Calu3 (cell line): ENCODE results near the gene HIBCH. TPM values are rescaled to one million over a fixed set of nuclear protein-coding genes. Genes with fewer than 3 reads are reported as not detected.

Source experiments
- BruUV-seq: library from RNA; stranded (reverse); fragments of 400-500 nt; replicated peaks from 2 replicates; lab custom pipeline; 2021; lab: Mats Ljungman, UMichigan
- CTCF ChIA-PET: fragments of 300-600 bp; sonication (Branson Sonifier 250); formaldehyde crosslinking; loops from one replicate; lab custom pipeline; 2022; ENCODE audit warnings: antibody characterized with exemption; lab: Charles Lee
- DNase-seq: peaks from one replicate; pipeline ENCODE4 v3.0.0; 2022
- H3K27ac Mint-ChIP-seq: one replicate; pipeline ENCODE4 v1.8.0; 2022; ENCODE audit warnings: mixed read lengths; ENCODE audit not compliant: unreplicated experiment
- H3K27me3 Mint-ChIP-seq: one replicate; pipeline ENCODE4 v1.8.0; 2022; ENCODE audit warnings: mixed read lengths; ENCODE audit not compliant: unreplicated experiment
- H3K36me3 Mint-ChIP-seq: one replicate; pipeline ENCODE4 v1.8.0; 2022; ENCODE audit warnings: mild to moderate bottlenecking, moderate library complexity, mixed read lengths; ENCODE audit not compliant: insufficient read depth, unreplicated experiment
- H3K4me1 Mint-ChIP-seq: one replicate; pipeline ENCODE4 v1.8.0; 2022; ENCODE audit warnings: mild to moderate bottlenecking, low read depth, mixed read lengths; ENCODE audit not compliant: unreplicated experiment
- H3K4me3 Mint-ChIP-seq: one replicate; pipeline ENCODE4 v1.8.0; 2022; ENCODE audit warnings: mild to moderate bottlenecking, low read depth, moderate library complexity, mixed read lengths; ENCODE audit not compliant: unreplicated experiment
- H3K9me3 Mint-ChIP-seq: one replicate; pipeline ENCODE4 v1.8.0; 2022; ENCODE audit warnings: low read depth, mixed read lengths; ENCODE audit not compliant: unreplicated experiment
- intact Hi-C: fragments of 100-400 bp; cut with micrococcal nuclease; formaldehyde crosslinking; loops from one replicate; pipeline ENCODE4 v1.10.0; 2022; ENCODE audit not compliant: unreplicated experiment
- total RNA-seq: library from RNA; stranded (reverse); gene quantifications from 2 replicates; pipeline ENCODE4 v1.2.3, GENCODE V29; 2022
- TF ChIP-seq, protein P1 (sequence below): fragments of 200-600 bp; IDR thresholded peaks from one replicate; pipeline ENCODE4 v1.8.0; 2022; ENCODE audit warnings: antibody characterized with exemption; ENCODE audit not compliant: unreplicated experiment

Gene HIBCH
- total RNA-seq, 1 experiment from 2014 or later: 44.6 TPM

DNA sequence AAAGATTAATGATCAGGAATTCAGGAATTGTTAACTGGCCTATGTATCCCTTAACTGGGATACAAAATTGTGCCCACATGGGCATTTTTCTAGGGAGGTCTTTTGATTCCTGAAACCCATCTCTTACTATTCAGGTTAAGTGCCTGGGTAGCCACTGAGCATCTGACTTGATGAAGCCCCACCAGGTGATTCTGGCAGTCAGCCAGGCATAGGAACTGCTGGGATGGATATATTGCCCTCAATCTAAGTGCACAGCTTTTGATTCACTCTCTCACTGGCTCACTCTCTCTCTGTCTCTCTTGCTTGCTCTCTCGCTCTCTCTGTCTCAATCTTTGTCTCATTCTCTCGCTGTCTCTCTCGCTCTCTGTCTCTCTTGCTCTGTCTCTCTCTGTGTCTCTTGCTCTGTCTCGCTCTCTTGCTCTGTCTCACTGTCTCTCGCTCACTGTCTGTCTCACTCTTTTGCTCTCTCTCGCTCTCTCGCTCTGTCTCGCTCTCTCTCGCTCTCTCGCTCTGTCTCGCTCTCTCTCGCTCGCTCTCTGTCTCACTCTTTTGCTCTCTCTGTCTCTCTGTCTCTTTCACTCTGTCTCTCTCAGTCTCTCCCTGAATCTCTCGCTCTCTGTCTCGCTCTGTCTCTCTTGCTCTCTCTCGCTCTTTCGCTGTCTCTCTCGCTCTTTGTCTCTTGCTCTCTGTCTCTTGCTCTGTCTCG is 46.0 kb upstream of the HIBCH start:
- TF ChIP-seq, protein P1, sequence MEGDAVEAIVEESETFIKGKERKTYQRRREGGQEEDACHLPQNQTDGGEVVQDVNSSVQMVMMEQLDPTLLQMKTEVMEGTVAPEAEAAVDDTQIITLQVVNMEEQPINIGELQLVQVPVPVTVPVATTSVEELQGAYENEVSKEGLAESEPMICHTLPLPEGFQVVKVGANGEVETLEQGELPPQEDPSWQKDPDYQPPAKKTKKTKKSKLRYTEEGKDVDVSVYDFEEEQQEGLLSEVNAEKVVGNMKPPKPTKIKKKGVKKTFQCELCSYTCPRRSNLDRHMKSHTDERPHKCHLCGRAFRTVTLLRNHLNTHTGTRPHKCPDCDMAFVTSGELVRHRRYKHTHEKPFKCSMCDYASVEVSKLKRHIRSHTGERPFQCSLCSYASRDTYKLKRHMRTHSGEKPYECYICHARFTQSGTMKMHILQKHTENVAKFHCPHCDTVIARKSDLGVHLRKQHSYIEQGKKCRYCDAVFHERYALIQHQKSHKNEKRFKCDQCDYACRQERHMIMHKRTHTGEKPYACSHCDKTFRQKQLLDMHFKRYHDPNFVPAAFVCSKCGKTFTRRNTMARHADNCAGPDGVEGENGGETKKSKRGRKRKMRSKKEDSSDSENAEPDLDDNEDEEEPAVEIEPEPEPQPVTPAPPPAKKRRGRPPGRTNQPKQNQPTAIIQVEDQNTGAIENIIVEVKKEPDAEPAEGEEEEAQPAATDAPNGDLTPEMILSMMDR: no peak
- intact Hi-C loops: no loop called here
- Mint-ChIP-seq H3K4me3 (no peak overlapping the region), H3K27me3 (no peaks in the 10 kb centered on the region), H3K36me3 (no peaks in the 10 kb centered on the region), H3K27ac (no peak overlapping the region), H3K9me3 (no peaks in the 10 kb centered on the region), H3K4me1 (no peaks in the 10 kb centered on the region)
- CTCF ChIA-PET: interaction anchor here (1.3 kb wide), 1 partner anchor 21 kb away, joined by 4 read pairs; no protein-coding TSS in a partner anchor
- no peak for DNase-seq
- no TSS peak for BruUV-seq

DNA sequence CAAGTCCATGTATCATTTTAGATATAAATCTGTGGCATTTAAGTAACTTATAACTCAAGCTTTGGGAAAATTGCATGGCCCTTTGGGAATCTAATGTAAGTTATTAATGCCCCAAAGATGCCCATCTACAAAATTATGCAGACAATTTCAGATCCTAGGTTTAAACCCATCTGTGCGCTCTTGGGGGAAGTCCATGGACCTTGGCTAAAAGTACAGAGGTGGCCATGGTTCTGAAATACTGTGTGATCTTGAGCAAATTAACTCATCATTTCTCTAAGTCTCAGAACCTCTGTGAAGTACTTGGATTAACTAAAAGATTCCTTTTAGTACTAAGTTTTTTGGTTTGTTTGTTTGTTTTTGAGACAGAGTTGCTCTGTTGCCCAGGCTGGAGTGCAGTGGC is 43.3 kb upstream of the HIBCH start:
- no peaks in the 10 kb centered on the region for H3K9me3 Mint-ChIP-seq
- TF ChIP-seq, protein P1: no peak
- H3K4me1 Mint-ChIP-seq: peaks cover 9% of the 10 kb centered on the region
- H3K4me3 Mint-ChIP-seq: no peak overlapping the region
- BruUV-seq: no TSS peak
- H3K27me3 Mint-ChIP-seq: no peaks in the 10 kb centered on the region
- no peak for DNase-seq
- no peaks in the 10 kb centered on the region for H3K36me3 Mint-ChIP-seq
- intact Hi-C loops: no loop called here
- CTCF ChIA-PET: no interaction called here
- no peak overlapping the region for H3K27ac Mint-ChIP-seq

DNA sequence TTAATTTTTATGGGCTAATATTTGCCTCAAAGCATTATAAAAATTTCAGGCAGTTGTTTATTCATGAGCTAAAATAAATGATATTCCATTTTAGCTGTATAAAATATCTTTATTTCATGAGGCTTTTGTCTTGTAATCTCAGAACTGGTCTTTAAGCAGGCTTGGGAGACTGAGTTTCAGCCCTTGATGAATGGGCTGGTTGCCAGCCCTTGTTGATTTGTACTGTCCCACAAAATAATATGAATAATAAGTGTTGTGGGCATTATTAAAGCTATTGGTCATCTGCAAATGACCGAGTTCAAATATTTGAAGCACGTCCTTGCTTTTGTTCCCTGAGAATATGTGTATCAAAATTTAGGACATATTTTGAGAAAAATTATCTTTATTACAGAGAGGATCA is 41.9 kb upstream of the HIBCH start:
- no peak overlapping the region for H3K4me3 Mint-ChIP-seq
- TF ChIP-seq, protein P1: no peak
- peaks cover 10% of the 10 kb centered on the region for H3K4me1 Mint-ChIP-seq
- H3K9me3 Mint-ChIP-seq: no peaks in the 10 kb centered on the region
- H3K36me3 Mint-ChIP-seq: no peaks in the 10 kb centered on the region
- DNase-seq: no peak
- intact Hi-C loops: no loop called here
- BruUV-seq: no TSS peak
- H3K27ac Mint-ChIP-seq: no peak overlapping the region
- no peaks in the 10 kb centered on the region for H3K27me3 Mint-ChIP-seq
- CTCF ChIA-PET: no interaction called here

DNA sequence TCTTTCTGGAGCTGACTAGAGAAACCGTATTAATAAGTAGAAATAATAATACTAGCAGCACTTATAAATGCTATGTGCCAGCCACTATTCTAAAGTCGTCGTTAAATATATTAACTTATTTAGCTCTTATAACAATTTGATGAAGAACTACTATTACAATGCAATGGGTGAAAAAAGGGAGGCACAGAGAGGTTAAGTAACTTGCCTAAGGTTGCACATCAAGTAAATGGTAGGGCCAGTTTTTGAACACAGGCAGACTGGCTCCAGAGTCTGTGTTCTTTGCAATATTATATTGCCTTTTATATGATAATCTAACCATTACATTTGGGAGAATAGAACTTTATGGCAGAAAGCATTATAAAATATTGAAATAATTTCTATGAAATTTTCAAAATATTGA is 41.3 kb upstream of the HIBCH start:
- intact Hi-C loops: no loop called here

More for the DNA sequence above, 41.3 kb upstream of the HIBCH start:
- Mint-ChIP-seq H3K36me3 (no peaks in the 10 kb centered on the region), H3K27me3 (no peaks in the 10 kb centered on the region), H3K4me1 (peaks cover 16% of the 10 kb centered on the region), H3K27ac (no peak overlapping the region), H3K9me3 (no peaks in the 10 kb centered on the region), H3K4me3 (no peak overlapping the region)
- TF ChIP-seq, protein P1: no peak
- DNase-seq: no peak
- CTCF ChIA-PET: interaction anchor here (0.7 kb wide), 1 partner anchor 309 kb away, joined by 3 read pairs; no protein-coding TSS in a partner anchor
- no TSS peak for BruUV-seq
